AG09309 (cell line): ENCODE results near the gene SCAND1.
"Not testable (repeated sequence)": the region's sequence is repeated elsewhere in the genome, so short reads cannot be mapped to it uniquely, and the experiment has no call there.

ENCODE experiments used
- DNase-seq: peaks from one replicate; pipeline ENCODE4 v3.0.0-alpha.2; 2010; ENCODE audit warnings: low read depth
- H3K4me3 ChIP-seq: 2 replicates; pipeline ENCODE4 v1.5.1; 2011; ENCODE audit warnings: mild to moderate bottlenecking, low read depth, low read length, moderate library complexity; ENCODE audit not compliant: control insufficient read depth
- CTCF ChIP-seq: IDR thresholded peaks from 2 replicates; pipeline ENCODE4 v1.5.1; 2011; ENCODE audit warnings: mild to moderate bottlenecking, low read depth, low read length, inconsistent platforms; ENCODE audit not compliant: insufficient read depth, control insufficient read depth; ENCODE audit errors: missing control alignments

Gene SCAND1

DNA sequence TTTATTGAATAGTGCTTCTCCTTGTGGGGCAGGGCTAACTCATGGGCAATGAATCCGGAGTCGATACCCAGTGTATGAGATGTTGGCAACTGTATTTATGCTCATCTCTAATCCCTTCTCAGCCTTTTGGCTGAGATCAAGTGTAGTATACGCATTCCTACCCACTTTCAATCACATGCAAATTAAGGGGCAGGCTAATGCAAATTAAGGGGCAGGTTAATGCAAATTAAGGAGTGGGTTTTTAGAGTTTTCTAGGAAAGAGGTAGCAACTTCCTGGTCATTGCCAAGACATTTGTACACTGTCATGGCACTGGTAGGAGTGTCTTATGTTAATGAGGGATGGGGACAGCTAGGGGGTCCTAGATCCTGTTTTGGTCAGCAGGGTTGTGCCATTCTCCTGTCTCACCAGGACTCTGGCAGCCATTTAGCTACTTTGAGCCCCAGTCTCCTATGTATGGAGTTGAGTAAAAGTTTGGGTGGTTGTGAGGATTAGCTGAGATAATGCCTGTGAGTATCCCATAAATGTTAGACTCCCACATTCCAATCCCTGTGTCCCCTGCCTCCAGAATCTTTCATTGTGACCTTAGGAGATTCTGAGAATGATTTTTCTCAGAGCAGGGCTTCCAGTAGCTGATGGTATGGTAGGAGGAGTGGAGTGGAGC, 13.8 kb upstream of the SCAND1 start, which contains the start of gene CNBD2:
TSS of gene CNBD2 (plus strand) at position 612 of the 662 bp plus-strand sequence. CDS start 173 bp downstream, outside the sequence.
- DNase-seq, result no peak
- TF ChIP-seq CTCF, result no peak
- no peak within 1 kb of the TSS for H3K4me3 ChIP-seq

GRCh38 chr20:35963878-35964277, 9.6 kb upstream of the SCAND1 start:
- no peak overlapping the region for H3K4me3 ChIP-seq
- TF ChIP-seq CTCF, result no peak
- no peak for DNase-seq

DNA sequence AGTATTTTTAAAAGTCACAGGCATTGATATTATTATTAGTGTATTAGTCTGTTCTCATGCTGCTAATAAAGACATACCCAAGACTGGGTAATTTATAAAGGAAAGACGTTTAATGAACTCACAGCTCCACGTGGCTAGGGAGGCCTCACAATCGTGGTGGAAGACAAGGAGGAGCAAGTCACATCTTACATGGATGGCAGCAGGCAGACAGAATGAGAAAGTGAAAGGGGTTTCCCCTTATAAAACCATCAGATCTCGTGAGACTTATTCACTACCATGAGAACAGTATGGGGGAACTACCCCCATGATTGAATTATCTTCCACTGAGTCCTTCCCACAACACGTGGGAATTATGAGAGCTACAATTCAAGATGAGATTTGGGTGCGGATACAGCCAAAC, 5.0 kb upstream of the SCAND1 start:
- not testable (repeated sequence) for H3K4me3 ChIP-seq, DNase-seq

DNA sequence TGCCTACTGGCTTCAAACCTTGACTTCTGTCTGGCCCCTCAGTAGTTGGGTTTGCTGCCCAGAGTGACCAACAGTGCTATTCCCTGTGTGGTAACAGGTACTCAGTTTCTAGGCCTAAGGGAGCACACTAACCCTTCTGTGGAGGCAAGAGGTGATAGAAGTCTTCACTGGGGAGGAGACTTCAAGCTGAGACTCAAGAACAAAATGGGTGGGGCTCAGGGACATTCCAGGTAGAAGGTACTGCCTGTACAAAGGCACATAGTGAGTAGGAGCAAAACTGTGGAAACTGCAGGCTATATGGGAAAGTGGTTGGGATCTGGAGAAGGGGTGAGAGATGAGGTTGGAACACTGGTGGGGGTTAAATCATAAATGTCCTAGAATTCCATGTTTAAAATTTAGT, 2.3 kb upstream of the SCAND1 start:
- H3K4me3 ChIP-seq, result no peak overlapping the region
- DNase-seq, result no peak
- TF ChIP-seq CTCF, result no peak

DNA sequence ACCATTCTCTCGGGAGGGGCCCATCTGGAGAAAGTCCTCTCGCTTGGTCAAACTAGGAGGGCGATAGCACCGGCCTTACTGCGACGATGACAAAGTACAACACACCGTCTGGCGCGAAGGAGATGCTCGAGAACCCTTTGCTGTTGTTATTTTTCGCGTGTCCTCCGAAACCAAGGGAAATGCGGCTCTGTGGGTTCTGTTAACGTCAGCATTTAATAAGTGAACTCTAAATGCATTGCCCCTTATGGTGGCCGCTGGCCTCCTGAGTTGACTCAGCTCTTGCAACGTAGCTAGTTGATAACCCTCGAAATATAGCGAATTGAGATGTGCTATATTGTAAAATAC, 577 bp upstream of the SCAND1 start:
- peak overlapping the region; percentile 91 for H3K4me3 ChIP-seq
- no peak for DNase-seq
- no peak for TF ChIP-seq CTCF

- no peak for TF ChIP-seq CTCF
- no peak for DNase-seq
- peak overlapping the region; percentile 91 for H3K4me3 ChIP-seq
Observed at GRCh38 chr20:35953387-35954199, 709 bp downstream of the SCAND1 start.
